ENCODE measurements around the gene NKX2-1. TPM values are rescaled to one million over a fixed set of nuclear protein-coding genes. Genes with fewer than 3 reads are reported as not detected.

Gene NKX2-1
- total RNA-seq, 1 donor from 2014 or later = not detected

- intact Hi-C loops (cut with micrococcal nuclease) = no loop called here
These were observed 13.9 kb downstream of the NKX2-1 start for GRCh38 chr14:36505892-36506731.

GRCh38 chr14:36505181-36505815 lies 14.7 kb downstream of the NKX2-1 start:
- DNase-seq = no peak
- Histone ChIP-seq H3K27ac (replicated peaks) (no peak overlapping the region), H3K27me3 (ENCODE audit: low read depth) (peaks cover 100% of the 10 kb centered on the region), H3K9me3 (replicated peaks) (no peaks in the 10 kb centered on the region), H3K4me1 (peaks cover 21% of the 10 kb centered on the region), H3K4me3 (no peak overlapping the region), H3K36me3 (no peaks in the 10 kb centered on the region)
- intact Hi-C loops (cut with micrococcal nuclease) = no loop called here
- TF ChIP-seq CTCF (IDR thresholded peaks at IDR 0.05; ENCODE audit: borderline replicate concordance) = no peak

More at GRCh38 chr14:36505892-36506731, 13.9 kb downstream of the NKX2-1 start:
- no peaks in the 10 kb centered on the region for H3K36me3 ChIP-seq
- peaks cover 100% of the 10 kb centered on the region for H3K27me3 ChIP-seq (ENCODE audit: low read depth)
- no peak overlapping the region for H3K27ac ChIP-seq (replicated peaks)
- TF ChIP-seq CTCF (IDR thresholded peaks at IDR 0.05; ENCODE audit: borderline replicate concordance) = no peak
- no peak for DNase-seq
- H3K9me3 ChIP-seq (replicated peaks) = no peaks in the 10 kb centered on the region
- H3K4me3 ChIP-seq = no peak overlapping the region
- peaks cover 21% of the 10 kb centered on the region for H3K4me1 ChIP-seq

- DNase-seq = no peak
- no peak overlapping the region for H3K27ac ChIP-seq (replicated peaks)
- peaks cover 100% of the 10 kb centered on the region for H3K27me3 ChIP-seq (ENCODE audit: low read depth)
- peaks cover 21% of the 10 kb centered on the region for H3K4me1 ChIP-seq
- intact Hi-C loops (cut with micrococcal nuclease) = no loop called here
- no peak overlapping the region for H3K4me3 ChIP-seq
- H3K9me3 ChIP-seq (replicated peaks) = no peaks in the 10 kb centered on the region
- H3K36me3 ChIP-seq = no peaks in the 10 kb centered on the region
- TF ChIP-seq CTCF (IDR thresholded peaks at IDR 0.05; ENCODE audit: borderline replicate concordance) = no peak
These were observed 15.3 kb downstream of the NKX2-1 start for GRCh38 chr14:36504771-36505175.

- DNase-seq = no peak
- H3K27ac ChIP-seq (replicated peaks) = no peak overlapping the region
- H3K36me3 ChIP-seq = no peaks in the 10 kb centered on the region
- TF ChIP-seq CTCF (IDR thresholded peaks at IDR 0.05; ENCODE audit: borderline replicate concordance) = no peak
- H3K4me3 ChIP-seq = peak overlapping the region; percentile 45
- peaks cover 100% of the 10 kb centered on the region for H3K27me3 ChIP-seq (ENCODE audit: low read depth)
- H3K4me1 ChIP-seq = peaks cover 21% of the 10 kb centered on the region
- no peaks in the 10 kb centered on the region for H3K9me3 ChIP-seq (replicated peaks)
- intact Hi-C loops (cut with micrococcal nuclease) = no loop called here
These were observed 16.0 kb downstream of the NKX2-1 start for GRCh38 chr14:36503771-36504741.

All from left ventricle myocardium inferior (tissue), 1 donor.